ENCODE measurements around the gene STK25.
A peak's percentile ranks its signal among the peaks of the same experiment; 100 is the strongest.

The STK25 gene

DNA sequence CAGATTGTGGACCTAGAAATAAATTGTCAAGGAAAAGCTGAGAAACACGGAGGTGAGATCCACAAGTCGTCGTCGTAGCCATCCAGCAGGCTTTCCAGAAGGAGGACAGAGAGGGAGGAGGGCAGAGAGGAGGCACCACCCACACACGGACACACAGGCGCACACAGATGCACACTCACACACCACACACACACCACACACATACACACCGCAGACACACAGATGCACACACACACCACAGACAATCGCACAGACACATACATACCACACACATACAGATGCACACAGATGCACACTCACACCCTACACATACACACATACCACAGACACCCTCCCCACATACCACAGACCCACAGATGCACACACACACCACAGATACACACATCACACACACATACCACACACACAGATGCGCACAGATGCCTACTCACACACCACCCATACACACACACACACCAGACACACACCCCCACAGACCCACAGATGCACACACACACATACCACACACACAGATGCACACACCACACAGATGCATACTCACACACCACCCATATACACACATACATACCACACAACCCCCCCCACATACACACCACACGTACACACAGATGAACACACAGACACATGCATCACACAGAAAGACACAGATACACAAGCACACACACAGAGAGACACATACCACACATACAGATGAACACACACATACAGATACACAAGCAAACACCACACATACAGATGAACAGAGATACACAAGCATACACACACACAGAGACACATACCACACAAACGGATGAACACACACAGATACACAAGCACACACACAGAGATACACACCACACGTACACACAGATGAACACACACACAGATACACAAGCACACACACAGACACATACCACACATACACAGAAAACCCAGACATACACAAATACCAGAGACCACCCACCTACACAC is 37.4 kb upstream of the STK25 start:
- Histone ChIP-seq H3K36me3 (ENCODE audit: insufficient read depth, low read length) (no peaks in the 10 kb centered on the region), H3K9ac (ENCODE audit: low read depth, low read length) (no peak overlapping the region), H3K4me1 (ENCODE audit: insufficient read depth, low read length) (peaks cover 10% of the 10 kb centered on the region; the same call in 1 of the 2 replicates), H3K9me3 (ENCODE audit: control insufficient read depth, insufficient read depth, low read length) (no peaks in the 10 kb centered on the region)

- Histone ChIP-seq H3K9ac (ENCODE audit: low read depth, low read length) (no peak overlapping the region), H3K9me3 (ENCODE audit: control insufficient read depth, insufficient read depth, low read length) (no peaks in the 10 kb centered on the region), H3K4me1 (ENCODE audit: insufficient read depth, low read length) (peaks cover 15% of the 10 kb centered on the region; the same call in 1 of the 2 replicates)
These were observed 36.7 kb upstream of the STK25 start for GRCh38 chr2:241545106-241545505.

DNA sequence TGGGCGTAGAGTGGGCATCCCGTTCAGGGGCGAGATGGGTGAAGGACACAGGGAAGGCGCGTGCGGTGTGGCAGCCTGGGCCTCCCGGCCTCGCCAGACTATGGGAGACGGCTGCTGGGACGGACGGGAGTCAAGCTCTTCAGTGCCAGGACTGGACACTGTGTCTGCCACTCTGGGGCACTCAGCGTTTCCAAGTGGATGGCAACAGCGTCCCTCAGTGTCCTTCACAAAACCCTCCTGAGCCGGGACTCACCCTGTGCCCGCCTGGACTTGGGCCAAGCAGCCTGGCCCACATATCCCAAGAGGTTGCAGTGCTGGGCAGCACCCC is 33.9 kb upstream of the STK25 start:
- Histone ChIP-seq H3K9me3 (ENCODE audit: control insufficient read depth, insufficient read depth, low read length) (no peaks in the 10 kb centered on the region), H3K9ac (ENCODE audit: low read depth, low read length) (no peak overlapping the region), H3K36me3 (ENCODE audit: insufficient read depth, low read length) (no peaks in the 10 kb centered on the region), H3K4me1 (ENCODE audit: insufficient read depth, low read length) (peaks cover 17% of the 10 kb centered on the region; the same call in 1 of the 2 replicates)

More at GRCh38 chr2:241545106-241545505, 36.7 kb upstream of the STK25 start:
- no peaks in the 10 kb centered on the region for H3K36me3 ChIP-seq (ENCODE audit: insufficient read depth, low read length)

DNA sequence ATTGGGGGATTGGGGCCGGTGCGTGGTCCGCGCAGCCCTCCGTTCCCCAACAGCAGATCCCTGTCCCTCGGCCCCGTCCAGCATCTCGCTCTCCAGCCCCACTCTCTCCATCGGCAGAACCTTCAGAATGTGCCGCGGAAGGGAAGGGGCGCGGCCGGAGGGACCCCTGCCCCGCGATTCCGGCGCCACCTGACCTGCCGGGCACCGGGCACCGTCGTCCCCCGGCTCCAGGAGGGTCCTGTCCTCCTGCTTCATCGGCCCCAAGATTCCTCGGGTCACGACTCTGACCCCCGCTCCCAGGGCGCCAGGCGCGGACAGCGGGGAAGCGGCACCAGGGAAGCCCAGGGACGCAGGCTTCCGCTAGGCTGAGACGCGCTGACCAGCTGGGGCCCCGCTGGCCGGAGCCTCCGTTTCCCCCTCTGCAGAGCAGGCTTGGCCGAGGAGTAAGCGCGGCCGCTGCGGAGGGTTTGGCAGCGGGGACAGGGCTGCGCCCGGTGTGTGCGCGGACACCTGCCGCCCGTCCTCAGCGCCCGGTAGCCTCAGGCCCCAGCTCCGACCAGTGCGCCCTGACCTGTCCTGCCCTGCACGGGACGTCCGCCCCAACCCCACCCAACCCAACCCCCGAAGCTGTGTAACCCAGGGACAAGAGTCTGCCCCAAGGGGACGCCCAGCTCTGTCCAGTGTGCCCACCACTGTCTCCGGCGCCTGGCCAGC is 33.3 kb upstream of the STK25 start:
- no peaks in the 10 kb centered on the region for H3K9me3 ChIP-seq (ENCODE audit: control insufficient read depth, insufficient read depth, low read length)
- peaks cover 12% of the 10 kb centered on the region; the same call in 1 of the 2 replicates for H3K4me1 ChIP-seq (ENCODE audit: insufficient read depth, low read length)
- H3K36me3 ChIP-seq (ENCODE audit: insufficient read depth, low read length): no peaks in the 10 kb centered on the region
- H3K9ac ChIP-seq (ENCODE audit: low read depth, low read length): peak overlapping the region; percentile 40; the same call in 1 of the 2 replicates

- peak overlapping the region; percentile 79 for H3K9ac ChIP-seq (ENCODE audit: low read depth, low read length)
- H3K4me1 ChIP-seq (ENCODE audit: insufficient read depth, low read length): peaks cover 8% of the 10 kb centered on the region; the same call in 1 of the 2 replicates
These were observed 32.6 kb upstream of the STK25 start for GRCh38 chr2:241540771-241541561.

DNA sequence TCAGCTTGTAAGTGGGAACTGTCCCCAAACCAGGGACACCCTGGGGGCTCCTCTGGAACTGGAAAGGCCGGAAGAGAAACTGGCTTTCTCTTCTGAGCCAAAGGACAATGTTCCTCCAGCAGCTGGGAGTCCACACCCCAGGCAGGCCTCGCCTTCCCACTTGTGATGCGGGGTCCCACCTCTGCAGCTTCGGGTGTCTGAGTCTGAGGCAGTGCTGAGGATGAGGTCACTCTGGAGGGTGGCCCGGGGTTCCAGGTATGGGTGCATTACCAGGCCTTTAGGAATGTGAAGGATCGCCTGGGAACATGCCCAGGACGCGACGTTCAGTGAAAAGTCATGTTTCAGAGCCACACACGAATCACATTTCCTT is 32.0 kb upstream of the STK25 start:
- Histone ChIP-seq H3K4me1 (ENCODE audit: insufficient read depth, low read length) (peaks cover 8% of the 10 kb centered on the region; the same call in 1 of the 2 replicates), H3K9ac (ENCODE audit: low read depth, low read length) (peak overlapping the region; percentile 79), H3K36me3 (ENCODE audit: insufficient read depth, low read length) (no peaks in the 10 kb centered on the region), H3K9me3 (ENCODE audit: control insufficient read depth, insufficient read depth, low read length) (no peaks in the 10 kb centered on the region)

More at GRCh38 chr2:241540771-241541561, 32.6 kb upstream of the STK25 start:
- H3K9me3 ChIP-seq (ENCODE audit: control insufficient read depth, insufficient read depth, low read length): no peaks in the 10 kb centered on the region
- H3K36me3 ChIP-seq (ENCODE audit: insufficient read depth, low read length): no peaks in the 10 kb centered on the region

DNA sequence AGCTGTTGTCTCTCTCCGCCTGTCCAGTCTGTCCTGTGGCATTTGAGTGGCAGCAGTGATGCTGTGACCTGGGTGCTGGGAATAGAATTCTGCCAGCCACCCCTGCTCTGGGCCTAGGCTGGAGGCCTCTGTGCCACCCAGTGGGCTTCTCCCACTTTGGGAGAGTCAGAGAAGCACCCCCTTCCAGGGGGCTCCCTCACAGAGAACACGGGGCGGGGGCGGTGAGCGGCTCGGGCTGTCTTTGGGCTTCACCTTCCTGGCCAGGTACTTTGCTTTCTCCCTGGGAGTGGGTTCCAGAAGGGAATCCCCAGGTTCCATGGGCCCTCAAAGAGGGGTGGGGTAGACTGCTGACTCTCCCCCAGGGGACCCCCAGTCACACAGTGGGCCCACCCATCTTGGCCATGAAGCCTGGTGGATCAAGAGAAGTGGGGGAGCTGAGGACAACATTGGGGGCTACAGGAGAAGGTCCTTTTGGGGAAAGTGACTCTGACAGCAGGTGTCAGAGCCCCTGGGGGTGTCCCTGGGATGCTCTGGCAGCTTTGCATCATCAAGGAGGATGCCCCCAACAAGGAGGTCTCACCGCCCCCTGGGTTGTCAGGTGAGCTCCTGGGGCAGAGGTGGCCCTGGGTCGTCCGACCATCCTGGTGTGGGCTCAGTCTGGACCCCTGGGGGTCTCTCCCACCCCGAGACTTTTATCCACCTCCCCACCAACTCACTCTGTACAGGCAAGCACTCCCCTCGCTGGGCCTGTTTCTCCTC is 31.4 kb upstream of the STK25 start:
- Histone ChIP-seq H3K36me3 (ENCODE audit: insufficient read depth, low read length) (no peaks in the 10 kb centered on the region), H3K9ac (ENCODE audit: low read depth, low read length) (no peak overlapping the region), H3K9me3 (ENCODE audit: control insufficient read depth, insufficient read depth, low read length) (no peaks in the 10 kb centered on the region), H3K4me1 (ENCODE audit: insufficient read depth, low read length) (peaks cover 8% of the 10 kb centered on the region; the same call in 1 of the 2 replicates)

DNA sequence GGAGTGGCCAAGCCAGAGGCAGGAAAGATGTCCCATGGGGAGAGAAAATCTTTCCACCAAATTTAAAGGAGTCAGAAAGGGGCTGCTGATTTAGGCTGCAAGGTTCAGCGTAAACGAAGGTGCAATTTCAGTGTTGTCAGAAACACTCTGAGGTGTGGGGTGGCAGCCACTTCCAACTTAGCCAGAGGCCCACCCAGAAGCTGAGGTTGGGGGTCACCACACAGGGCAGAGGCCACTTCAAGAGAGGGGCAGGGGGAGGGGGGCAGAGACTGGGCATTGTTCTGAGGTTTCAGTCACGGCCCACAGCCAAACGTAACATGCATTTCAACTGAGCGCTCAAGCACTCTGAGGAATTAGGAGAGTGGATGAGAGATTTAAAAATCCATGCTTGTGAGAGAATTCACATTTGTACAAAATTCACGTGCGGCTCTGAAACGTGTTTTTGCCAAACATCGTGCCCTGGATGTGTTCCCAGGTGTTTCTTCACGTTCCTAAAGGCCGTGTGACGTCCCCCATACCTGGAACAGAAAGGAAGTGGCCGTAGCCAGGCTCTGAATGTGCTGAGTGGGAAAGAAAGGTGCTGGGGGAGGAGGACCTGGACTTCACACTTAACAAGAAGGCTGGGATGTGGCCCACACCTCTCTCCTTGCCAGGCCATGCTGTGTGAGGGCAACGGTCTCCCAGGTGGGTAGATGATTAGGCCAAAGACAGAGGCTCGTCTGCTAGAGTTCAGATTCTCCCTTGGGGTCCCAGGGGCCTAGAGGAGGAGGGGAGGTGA is 30.6 kb upstream of the STK25 start:
- no peak overlapping the region for H3K9ac ChIP-seq (ENCODE audit: low read depth, low read length)
- no peaks in the 10 kb centered on the region for H3K9me3 ChIP-seq (ENCODE audit: control insufficient read depth, insufficient read depth, low read length)
- peaks cover 8% of the 10 kb centered on the region; the same call in 1 of the 2 replicates for H3K4me1 ChIP-seq (ENCODE audit: insufficient read depth, low read length)
- H3K36me3 ChIP-seq (ENCODE audit: insufficient read depth, low read length): no peaks in the 10 kb centered on the region

DNA sequence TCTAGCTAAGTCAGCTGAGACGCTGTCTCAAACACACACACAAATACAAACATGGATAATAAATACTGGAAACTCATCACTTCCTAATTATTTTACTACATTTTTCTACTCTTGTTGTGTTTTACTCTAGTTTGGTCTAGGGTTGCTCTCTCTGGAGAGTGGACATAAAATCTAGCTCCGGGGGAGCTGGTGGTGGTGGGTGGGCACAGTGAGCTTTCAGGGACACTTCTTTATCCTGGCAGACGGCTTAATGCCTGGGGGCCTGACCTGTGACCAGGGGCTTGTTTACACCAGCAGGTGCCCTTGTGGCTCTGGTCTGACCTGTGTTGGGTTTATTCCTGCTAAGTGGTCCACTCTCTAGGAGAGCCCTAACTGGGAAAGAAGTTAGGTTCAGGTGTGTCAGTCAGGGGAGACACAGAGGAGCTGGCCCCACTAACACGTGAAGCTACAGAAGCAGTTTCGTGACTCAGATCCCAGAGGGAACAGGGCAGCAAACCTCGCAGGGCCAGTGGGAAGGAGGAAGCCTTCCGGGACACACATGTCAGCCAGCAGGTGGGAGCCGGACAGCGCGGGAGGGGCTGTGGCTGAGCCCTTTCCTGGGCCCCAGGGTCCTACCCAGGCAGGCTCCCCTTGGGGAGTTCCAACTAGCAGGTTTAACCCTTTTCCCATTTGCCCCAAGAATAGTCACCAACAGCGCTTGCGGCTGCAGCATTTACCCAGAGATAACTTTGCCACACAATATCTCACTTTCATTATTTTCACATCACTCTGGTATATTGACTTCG is 27.7 kb upstream of the STK25 start:
- Histone ChIP-seq H3K4me1 (ENCODE audit: insufficient read depth, low read length) (peaks cover 8% of the 10 kb centered on the region; the same call in 1 of the 2 replicates), H3K36me3 (ENCODE audit: insufficient read depth, low read length) (no peaks in the 10 kb centered on the region), H3K9me3 (ENCODE audit: control insufficient read depth, insufficient read depth, low read length) (no peaks in the 10 kb centered on the region), H3K9ac (ENCODE audit: low read depth, low read length) (no peak overlapping the region)

DNA sequence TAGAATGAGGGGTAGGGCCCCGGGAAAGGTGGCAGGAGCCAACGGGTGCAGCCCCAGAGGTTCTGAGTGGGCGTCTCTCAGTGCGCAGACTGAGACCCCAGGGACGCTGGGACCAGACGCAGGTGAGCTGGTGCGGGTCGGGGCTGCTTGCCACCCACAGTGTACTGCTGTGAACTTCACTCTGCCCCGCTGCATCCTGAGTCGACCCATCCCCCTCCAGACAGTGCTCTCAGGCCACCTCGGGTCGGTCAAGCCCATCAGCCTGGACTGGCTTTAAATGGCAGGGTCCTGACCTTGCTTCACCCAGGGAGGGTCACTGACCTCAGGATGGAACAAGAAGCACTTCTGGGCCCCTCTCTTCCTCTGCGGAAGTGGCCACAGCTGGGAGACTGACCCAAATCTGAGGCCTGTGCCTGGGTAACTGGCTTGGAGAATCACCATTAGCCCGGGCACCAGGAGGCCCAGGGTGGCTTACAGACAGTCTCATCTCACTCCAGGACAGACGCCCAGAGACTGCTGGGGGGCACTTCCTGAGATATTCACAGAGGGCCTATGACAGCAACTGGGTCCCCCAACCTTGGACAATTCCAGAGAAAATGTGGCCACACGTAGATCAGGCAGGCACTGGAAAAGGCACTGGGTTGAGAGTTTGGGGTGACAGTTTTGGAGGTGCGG is 26.5 kb upstream of the STK25 start:
- no peaks in the 10 kb centered on the region; the same call in 1 of the 2 replicates for H3K4me1 ChIP-seq (ENCODE audit: insufficient read depth, low read length)
- H3K9me3 ChIP-seq (ENCODE audit: control insufficient read depth, insufficient read depth, low read length): no peaks in the 10 kb centered on the region
- H3K9ac ChIP-seq (ENCODE audit: low read depth, low read length): no peak overlapping the region
- no peaks in the 10 kb centered on the region for H3K36me3 ChIP-seq (ENCODE audit: insufficient read depth, low read length)

GRCh38 chr2:241534293-241534692 is 25.9 kb upstream of the STK25 start:
- H3K9me3 ChIP-seq (ENCODE audit: control insufficient read depth, insufficient read depth, low read length): no peaks in the 10 kb centered on the region
- no peaks in the 10 kb centered on the region for H3K36me3 ChIP-seq (ENCODE audit: insufficient read depth, low read length)
- no peaks in the 10 kb centered on the region for H3K4me1 ChIP-seq (ENCODE audit: insufficient read depth, low read length)
- H3K9ac ChIP-seq (ENCODE audit: low read depth, low read length): no peak overlapping the region
